ENCODE measurements around the gene CIDEC.

The CIDEC gene

DNA sequence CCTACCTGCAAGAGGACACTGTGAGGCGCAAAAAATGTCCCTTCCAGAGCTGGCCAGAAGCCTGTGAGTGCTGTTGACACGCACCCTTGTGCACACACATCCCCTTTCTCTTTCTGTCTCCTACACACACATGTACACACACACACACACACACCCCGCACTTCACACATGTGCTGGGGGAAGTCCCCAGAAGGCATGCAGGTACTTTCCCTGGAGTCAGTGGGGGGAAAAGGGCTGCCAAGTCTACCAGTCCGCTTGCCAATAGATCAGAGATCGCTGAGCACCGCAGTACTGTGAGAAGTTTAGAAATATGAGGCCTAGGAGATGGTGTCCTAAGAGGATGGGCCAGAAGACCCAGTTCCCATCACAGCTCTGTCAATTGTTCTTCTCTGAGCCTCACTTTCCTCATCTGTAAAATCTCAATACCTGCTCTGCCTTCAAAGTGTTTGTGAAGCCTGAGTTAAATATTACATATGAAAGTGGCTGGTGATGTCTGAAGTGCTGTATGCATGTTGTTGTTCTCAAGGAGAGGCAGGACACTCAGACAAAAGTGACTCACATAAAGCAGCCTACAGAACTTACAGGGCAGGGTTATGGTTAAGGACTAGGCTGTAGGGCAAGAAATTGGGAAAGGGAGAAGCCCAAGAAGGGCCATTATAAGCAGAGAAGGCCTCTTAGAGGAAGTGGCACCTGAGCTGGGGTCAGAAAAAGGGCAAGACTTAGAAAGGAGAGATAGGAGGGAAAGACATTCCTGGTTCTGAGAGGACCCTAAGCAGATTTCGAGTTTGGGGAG lies 29.4 kb upstream of the CIDEC start:
- H3K4me3 ChIP-seq (ENCODE audit: low read depth, low read length) = no peak overlapping the region
- TF ChIP-seq, protein P1, sequence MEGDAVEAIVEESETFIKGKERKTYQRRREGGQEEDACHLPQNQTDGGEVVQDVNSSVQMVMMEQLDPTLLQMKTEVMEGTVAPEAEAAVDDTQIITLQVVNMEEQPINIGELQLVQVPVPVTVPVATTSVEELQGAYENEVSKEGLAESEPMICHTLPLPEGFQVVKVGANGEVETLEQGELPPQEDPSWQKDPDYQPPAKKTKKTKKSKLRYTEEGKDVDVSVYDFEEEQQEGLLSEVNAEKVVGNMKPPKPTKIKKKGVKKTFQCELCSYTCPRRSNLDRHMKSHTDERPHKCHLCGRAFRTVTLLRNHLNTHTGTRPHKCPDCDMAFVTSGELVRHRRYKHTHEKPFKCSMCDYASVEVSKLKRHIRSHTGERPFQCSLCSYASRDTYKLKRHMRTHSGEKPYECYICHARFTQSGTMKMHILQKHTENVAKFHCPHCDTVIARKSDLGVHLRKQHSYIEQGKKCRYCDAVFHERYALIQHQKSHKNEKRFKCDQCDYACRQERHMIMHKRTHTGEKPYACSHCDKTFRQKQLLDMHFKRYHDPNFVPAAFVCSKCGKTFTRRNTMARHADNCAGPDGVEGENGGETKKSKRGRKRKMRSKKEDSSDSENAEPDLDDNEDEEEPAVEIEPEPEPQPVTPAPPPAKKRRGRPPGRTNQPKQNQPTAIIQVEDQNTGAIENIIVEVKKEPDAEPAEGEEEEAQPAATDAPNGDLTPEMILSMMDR (IDR thresholded peaks at IDR 0.05; ENCODE audit: low read depth, low read length, missing control alignments) = no peak
- DNase-seq (ENCODE audit: low read depth) = no peak

DNA sequence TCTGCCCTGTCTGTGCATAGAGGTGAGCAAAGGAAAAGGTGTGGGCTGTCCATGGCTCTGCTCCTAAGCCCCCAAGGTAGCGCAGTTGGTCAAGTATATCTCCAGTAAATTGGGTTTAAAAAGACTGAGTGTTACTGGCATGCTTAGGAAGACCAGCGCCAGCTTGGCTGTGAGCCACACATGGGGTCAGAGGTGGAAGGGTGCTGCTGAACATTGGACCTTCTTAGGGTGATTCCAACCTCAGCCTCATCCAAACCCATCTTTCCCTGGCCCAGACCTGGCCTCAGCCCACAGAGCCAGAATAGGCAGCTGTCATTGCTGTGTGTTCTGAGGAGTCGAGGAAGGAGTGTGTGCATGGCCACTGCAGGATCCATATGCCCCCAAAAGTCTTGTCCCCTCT lies 28.2 kb upstream of the CIDEC start:
- H3K4me3 ChIP-seq (ENCODE audit: low read depth, low read length) = no peak overlapping the region
- no peak for DNase-seq (ENCODE audit: low read depth)
- TF ChIP-seq, protein P1 (IDR thresholded peaks at IDR 0.05; ENCODE audit: low read depth, low read length, missing control alignments) = no peak

DNA sequence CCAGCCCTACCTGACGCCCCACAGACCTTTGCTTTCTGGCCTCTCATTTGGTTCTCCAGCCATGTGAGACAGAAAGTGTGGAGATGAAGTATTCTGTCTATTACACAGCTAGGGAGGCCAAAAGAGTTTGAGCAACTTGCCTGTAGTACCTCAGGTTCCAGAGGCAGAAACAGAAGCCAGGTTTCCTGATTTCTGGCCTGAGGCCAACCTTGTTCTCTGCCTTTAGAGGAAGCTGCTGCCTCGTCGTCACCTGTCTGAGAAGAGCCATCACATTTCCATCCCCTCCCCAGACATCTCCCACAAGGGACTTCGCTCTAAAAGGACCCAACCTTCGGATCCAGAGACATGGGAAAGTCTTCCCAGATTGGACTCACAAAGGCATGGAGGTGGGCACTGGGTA lies 26.4 kb upstream of the CIDEC start:
- H3K4me3 ChIP-seq (ENCODE audit: low read depth, low read length) = no peak overlapping the region
- TF ChIP-seq, protein P1 (IDR thresholded peaks at IDR 0.05; ENCODE audit: low read depth, low read length, missing control alignments) = no peak
- no peak for DNase-seq (ENCODE audit: low read depth)

DNA sequence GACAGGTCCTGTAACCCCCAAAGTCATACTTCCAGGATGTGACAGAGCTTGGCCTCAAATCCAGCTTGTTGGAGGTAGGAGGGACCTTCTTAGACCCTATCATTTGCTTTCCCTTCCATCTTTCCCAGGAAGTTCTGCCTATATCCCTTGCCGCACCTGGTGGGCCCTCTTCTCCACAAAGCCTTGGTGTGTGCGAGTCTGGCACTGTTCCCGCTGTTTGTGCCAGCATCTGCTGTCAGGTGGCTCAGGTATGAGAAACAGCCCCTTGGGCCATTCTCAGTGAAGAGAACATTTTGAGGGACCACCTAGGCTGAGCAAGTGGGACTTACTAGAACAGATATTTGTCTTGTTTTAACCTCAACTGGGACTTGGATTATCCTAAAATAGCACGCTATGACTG lies 23.9 kb upstream of the CIDEC start:
- DNase-seq (ENCODE audit: low read depth) = no peak
- no peak overlapping the region for H3K4me3 ChIP-seq (ENCODE audit: low read depth, low read length)
- TF ChIP-seq, protein P1 (IDR thresholded peaks at IDR 0.05; ENCODE audit: low read depth, low read length, missing control alignments) = no peak

DNA sequence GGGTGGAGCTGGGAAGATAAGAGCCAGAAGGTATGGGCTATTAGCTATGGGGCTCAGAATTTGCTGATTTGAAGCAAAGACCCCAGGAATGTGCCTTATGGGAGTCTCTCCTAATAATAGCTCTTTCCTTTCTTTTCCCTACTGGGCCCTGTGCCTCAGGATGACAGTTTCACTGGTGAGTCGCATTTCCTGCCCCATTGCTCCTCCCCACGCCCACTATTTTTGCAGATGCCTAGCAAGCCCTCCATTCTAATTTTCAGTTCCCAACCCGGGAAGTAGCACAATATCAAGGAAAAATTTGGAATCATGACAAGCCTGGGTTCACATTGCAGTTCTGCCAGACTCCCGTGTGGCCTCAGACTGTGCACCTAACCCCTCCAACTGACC lies 23.2 kb upstream of the CIDEC start:
- no peak overlapping the region for H3K4me3 ChIP-seq (ENCODE audit: low read depth, low read length)
- no peak for DNase-seq (ENCODE audit: low read depth)
- TF ChIP-seq, protein P1 (IDR thresholded peaks at IDR 0.05; ENCODE audit: low read depth, low read length, missing control alignments) = no peak

DNA sequence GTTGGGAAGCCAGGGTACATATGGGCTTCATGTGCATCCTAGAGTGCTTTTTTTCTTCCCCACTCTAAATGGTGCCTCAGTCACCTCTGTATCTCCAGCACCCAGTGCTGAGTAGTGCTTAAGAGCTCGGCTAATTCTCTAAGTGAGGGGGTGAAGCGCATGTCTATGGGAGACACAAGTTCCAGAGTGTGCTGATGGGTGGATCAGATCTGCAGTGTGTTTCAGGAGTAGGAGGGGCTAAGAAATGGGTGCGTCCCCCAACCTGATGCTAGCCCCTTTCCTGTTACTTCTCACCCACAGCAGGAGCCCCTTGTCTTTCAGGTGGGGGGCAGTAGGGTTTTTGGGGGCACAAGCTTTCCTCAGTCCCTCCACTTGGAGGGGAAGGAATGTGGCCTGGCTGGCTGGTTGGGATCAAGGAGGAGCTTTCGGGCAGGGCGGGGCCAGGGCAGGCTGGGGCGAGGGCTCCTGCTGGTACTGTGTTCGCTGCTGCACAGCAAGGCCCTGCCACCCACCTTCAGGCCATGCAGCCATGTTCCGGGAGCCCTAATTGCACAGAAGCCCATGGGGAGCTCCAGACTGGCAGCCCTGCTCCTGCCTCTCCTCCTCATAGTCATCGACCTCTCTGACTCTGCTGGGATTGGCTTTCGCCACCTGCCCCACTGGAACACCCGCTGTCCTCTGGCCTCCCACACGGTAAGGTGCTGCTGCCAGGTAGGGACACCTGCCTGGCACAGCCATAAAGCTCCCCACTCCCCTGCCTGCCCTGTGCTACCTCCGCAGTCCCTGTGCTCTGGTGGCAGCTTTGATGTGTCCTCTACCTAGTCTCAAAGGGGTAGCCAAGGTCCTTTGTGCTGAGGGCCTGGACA lies 22.6 kb upstream of the CIDEC start, which contains the start of gene IL17RE:
TSS of gene IL17RE (plus strand) at position 477 of the 866 bp plus-strand sequence. CDS start at position 562, 85 bp downstream.
- no peak within 1 kb of the TSS for H3K4me3 ChIP-seq (ENCODE audit: low read depth, low read length)
- no peak for DNase-seq (ENCODE audit: low read depth)

More for the DNA sequence above, 22.6 kb upstream of the CIDEC start, which contains the start of gene IL17RE:
- TF ChIP-seq, protein P1 (IDR thresholded peaks at IDR 0.05; ENCODE audit: low read depth, low read length, missing control alignments) = no peak

Data from GM12864 (cell line).